Muscle layer of colon (tissue), 2 donors: ENCODE measurements around the gene KMT2C.
"Not testable (repeated sequence)": the region's sequence is repeated elsewhere in the genome, so short reads cannot be mapped to it uniquely, and the experiment has no call there.

Source experiments
- H3K27ac ChIP-seq: one replicate; pipeline ENCODE4 v1.7.0; 2013; ENCODE audit warnings: low read depth, mild to moderate bottlenecking, low read length, moderate library complexity
- H3K27me3 ChIP-seq, 2 donors: one replicate each; pipeline ENCODE4 v1.7.0; 2013; ENCODE audit warnings: low read length in 2 of 2, mild to moderate bottlenecking in 2 of 2; ENCODE audit not compliant: insufficient read depth in 2 of 2, control insufficient read depth in 1 of 2
- H3K36me3 ChIP-seq: one replicate; pipeline ENCODE4 v1.7.0; 2013; ENCODE audit warnings: mild to moderate bottlenecking, low read length; ENCODE audit not compliant: insufficient read depth
- H3K4me1 ChIP-seq: one replicate; pipeline ENCODE4 v1.7.0; 2013; ENCODE audit warnings: mild to moderate bottlenecking, low read length; ENCODE audit not compliant: insufficient read depth
- H3K4me3 ChIP-seq, 2 donors: one replicate each; pipeline ENCODE4 v1.7.0; 2013; ENCODE audit warnings: low read length in 2 of 2, low read depth in 1 of 2, mild to moderate bottlenecking in 1 of 2, moderate library complexity in 1 of 2
- H3K9ac ChIP-seq: one replicate; pipeline ENCODE4 v1.7.0; 2013; ENCODE audit warnings: low read length
- H3K9me3 ChIP-seq: one replicate; pipeline ENCODE4 v1.7.0; 2013; ENCODE audit warnings: mild to moderate bottlenecking, low read length
- donor health status: abdominal sarcoma.
- donor health status: Adenocarcinoma of cecum.

Gene KMT2C

DNA sequence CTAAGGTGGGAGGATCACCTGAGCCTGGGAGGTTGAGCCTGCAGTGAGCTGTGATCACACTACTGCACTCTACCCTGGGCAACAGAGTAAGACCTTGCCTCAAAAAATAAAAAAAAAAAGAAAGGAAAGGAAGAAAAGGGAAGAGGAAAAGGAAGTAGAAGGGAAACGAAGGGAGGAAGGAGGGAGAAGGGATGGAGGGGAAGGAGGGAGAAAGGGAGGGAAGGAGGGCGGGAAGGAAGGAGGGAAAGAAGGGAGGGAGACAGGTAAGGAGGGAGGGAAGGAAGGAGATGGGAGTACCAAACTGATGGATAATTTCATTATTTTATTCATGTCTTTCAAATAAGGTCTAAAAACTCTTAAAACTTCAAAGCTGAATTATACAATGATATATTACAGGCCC, 106.3 kb downstream of the KMT2C start:
- Histone ChIP-seq H3K9ac (no peak overlapping the region), H3K27ac (no peak overlapping the region), H3K36me3 (peaks cover 8% of the 10 kb centered on the region), H3K9me3 (no peaks in the 10 kb centered on the region), H3K27me3 (no peaks in the 10 kb centered on the region), H3K4me1 (no peaks in the 10 kb centered on the region), H3K4me3 (no peak overlapping the region)

DNA sequence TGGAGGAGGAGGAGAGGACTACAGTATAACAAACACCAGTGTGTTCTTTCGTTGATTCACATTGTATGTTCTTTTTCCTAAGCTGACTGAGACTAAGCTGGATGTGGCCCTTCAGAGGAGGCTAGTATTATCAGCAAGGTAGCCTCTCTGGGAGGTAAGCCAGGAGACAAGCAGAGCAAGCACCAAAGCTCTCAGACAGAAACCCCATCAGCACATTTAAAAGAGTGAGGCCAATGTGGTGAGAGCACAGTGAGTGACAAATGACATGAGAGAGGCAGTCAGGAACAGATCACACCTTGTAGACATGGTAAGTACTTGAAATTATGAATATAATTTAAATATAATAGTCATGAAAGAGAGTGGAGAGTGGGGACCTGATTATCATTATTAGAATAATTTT, 107.6 kb downstream of the KMT2C start:
- Histone ChIP-seq H3K36me3 (peaks cover 8% of the 10 kb centered on the region), H3K4me3 (no peak overlapping the region)

DNA sequence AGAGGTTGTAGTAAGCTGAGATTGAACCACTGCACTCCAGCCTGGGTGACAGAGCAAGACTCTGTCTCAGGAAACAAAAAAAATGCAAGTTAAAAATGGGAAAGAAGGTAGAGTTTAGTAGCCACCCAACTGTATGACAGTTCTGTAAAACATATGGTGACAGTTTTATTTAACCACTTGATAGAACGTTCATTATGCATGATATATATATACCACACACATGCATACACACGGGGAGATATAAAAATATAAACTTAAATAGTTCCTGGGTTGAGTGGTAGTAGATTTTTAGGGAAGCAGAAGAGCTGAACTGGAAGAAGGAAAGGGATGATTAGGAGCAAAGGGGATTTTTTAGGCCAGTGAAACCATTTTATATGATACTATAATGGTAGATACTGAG, 120.0 kb downstream of the KMT2C start:
- Histone ChIP-seq H3K27me3 (no peaks in the 10 kb centered on the region), H3K4me1 (peaks cover 9% of the 10 kb centered on the region), H3K4me3 (no peak overlapping the region), H3K9me3 (no peaks in the 10 kb centered on the region), H3K9ac (no peak overlapping the region), H3K27ac (no peak overlapping the region), H3K36me3 (no peaks in the 10 kb centered on the region)

More for the DNA sequence above, 107.6 kb downstream of the KMT2C start:
- H3K4me1 ChIP-seq = no peaks in the 10 kb centered on the region
- H3K9ac ChIP-seq = no peak overlapping the region
- no peak overlapping the region for H3K27ac ChIP-seq
- no peaks in the 10 kb centered on the region for H3K27me3 ChIP-seq
- no peaks in the 10 kb centered on the region for H3K9me3 ChIP-seq

DNA sequence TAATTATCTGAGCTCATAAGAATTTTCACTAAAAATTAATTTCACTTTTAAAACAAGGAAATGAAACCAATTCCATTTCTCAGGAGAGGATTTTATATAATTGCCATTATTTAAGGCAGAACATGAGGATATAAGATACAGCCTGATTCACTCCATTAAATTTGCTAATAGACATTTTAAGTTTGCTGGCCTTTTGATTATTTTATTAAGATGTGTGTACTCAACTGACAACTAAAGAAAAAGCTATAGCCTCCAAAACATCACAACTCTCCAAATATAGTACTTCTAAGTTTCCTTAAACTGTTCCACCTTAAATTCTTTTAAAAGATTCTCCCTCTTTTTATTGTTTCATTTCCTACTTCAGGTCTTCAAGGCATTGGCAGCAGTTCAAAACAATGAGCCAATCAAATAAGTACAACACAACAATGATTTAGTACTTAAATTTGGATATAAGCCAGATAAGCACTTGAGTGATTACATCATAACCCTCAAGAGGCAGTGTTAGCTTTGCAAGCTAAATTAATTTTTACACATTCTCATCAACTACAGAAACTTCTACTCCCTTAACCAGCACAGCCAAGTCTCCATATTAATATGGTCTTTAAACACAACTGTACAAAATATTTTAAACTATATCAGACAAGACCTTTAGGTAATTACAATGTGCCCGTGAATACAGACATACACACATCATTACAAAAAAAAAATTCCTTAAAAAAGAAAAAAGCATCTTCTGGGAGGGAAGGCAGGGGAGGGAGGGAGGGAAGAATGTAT, 121.8 kb downstream of the KMT2C start:
- Histone ChIP-seq H3K9me3 (no peaks in the 10 kb centered on the region), H3K4me1 (peaks cover 9% of the 10 kb centered on the region), H3K27me3 (no peaks in the 10 kb centered on the region), H3K4me3 (no peak overlapping the region), H3K9ac (no peak overlapping the region), H3K27ac (no peak overlapping the region), H3K36me3 (no peaks in the 10 kb centered on the region)

DNA sequence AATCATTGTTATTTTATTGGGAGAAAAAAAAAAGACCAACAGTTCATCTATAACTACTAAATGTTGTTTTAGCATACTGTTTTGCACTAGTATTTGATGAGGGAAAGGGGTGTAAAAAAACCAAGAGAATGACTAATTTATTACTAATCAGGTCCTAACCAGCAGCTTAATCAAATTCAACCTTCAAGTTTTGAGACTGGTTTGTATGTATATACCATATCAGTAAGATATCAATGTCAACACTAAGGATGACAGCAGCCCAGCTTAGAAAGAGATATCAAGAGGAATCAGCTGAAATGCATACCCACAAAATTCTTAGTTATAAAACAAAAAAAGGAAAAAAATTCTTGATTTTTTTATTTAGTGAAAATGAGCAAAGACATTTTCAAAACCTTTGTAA, 122.6 kb downstream of the KMT2C start:
- H3K9me3 ChIP-seq = no peaks in the 10 kb centered on the region
- no peak overlapping the region for H3K4me3 ChIP-seq
- H3K4me1 ChIP-seq = peaks cover 9% of the 10 kb centered on the region
- no peak overlapping the region for H3K9ac ChIP-seq
- no peaks in the 10 kb centered on the region for H3K36me3 ChIP-seq
- H3K27ac ChIP-seq = no peak overlapping the region
- no peaks in the 10 kb centered on the region for H3K27me3 ChIP-seq

DNA sequence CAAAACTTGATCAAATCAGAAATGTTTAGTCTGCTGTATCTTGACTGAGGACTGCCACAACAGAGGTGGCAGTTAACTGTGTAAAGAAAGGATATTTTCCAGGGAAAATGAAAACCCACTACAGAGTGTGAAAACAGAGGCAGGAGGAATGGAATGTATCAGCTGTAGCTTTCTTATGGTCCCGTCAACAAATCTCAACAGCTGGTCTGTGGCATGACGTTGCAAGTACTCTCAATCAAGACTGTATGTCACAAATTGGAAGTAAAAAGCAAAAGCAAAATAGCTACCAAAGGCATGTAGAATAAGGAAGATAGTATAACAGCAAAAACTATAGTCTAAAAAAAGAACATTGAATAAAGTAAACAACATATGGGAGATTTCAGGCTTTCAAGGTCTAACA, 123.5 kb downstream of the KMT2C start:
- Histone ChIP-seq H3K4me3 (no peak overlapping the region), H3K36me3 (no peaks in the 10 kb centered on the region), H3K27ac (no peak overlapping the region), H3K4me1 (peaks cover 9% of the 10 kb centered on the region), H3K27me3 (no peaks in the 10 kb centered on the region), H3K9ac (no peak overlapping the region), H3K9me3 (no peaks in the 10 kb centered on the region)

DNA sequence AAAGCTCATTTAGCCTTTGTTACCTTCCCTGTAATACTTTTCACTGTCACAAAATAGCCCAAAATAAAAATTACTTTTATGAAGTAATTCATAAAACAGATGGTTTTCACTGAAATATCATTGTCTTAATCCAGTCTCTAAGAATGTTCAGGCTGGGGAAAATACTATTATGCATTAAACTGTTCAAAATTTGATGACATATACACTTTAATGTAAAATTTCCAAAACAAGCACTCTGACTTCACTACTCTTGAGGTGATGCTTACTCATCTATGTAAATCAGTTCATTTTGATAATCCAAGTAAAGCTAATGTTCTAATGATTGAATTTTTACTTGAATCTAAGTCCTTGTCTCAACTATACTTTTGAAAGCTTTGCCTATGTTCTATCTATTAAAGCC, 127.9 kb downstream of the KMT2C start:
- H3K9ac ChIP-seq = no peak overlapping the region
- no peaks in the 10 kb centered on the region for H3K9me3 ChIP-seq
- no peaks in the 10 kb centered on the region for H3K27me3 ChIP-seq
- no peaks in the 10 kb centered on the region for H3K4me1 ChIP-seq
- H3K36me3 ChIP-seq = peaks cover 14% of the 10 kb centered on the region
- H3K4me3 ChIP-seq = no peak overlapping the region
- no peak overlapping the region for H3K27ac ChIP-seq

DNA sequence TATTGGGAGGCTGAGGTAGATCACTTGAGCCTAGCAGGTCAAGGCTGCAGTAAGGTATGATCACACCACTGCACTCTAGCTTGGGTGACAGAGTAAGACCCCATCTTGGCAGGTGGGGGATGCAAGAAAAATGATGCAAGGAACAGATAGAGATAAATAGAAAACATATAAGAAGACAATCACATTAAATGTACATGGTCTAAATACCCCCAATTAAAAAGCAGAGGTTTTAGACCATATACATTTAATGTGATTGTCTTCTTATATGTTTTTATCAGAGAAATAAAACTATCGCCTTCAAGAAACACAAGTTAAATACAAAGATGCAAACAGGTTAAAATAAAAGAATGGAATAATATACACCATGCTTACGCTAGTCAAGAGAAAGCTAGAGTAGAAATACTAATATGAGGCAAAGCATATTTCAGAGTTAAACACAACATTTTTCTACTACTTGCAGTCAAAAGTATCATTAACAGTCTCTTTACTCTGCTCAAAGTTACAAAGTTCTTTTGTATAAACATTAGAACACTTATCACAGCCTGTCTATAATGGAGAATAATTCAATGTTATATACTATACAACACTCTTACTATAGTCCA, 136.2 kb downstream of the KMT2C start:
- not testable (repeated sequence) for H3K9me3 ChIP-seq, H3K27ac ChIP-seq, H3K9ac ChIP-seq, H3K27me3 ChIP-seq, H3K4me1 ChIP-seq, H3K4me3 ChIP-seq, H3K36me3 ChIP-seq

DNA sequence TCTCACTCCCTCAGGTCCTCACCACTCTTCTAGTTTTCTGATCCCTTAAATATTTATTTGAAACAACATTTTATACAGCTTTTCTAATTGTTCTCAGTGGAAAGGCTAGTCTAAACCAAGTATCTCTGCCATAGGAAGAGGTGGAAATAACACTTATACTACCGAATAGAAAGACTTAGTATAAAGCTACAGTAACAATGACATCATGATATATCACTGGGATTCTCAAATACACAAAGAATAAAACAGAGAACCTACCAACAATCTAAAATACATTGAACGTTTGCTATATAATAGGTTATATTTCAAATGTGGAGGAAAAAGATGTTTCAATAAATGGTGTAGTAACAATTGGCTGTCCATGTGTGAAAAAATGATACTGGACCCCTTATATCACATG, 142.9 kb downstream of the KMT2C start:
- Histone ChIP-seq H3K27ac (no peak overlapping the region), H3K9me3 (no peaks in the 10 kb centered on the region), H3K4me3 (no peak overlapping the region), H3K36me3 (no peaks in the 10 kb centered on the region), H3K27me3 (no peaks in the 10 kb centered on the region), H3K9ac (no peak overlapping the region), H3K4me1 (peaks cover 10% of the 10 kb centered on the region)

DNA sequence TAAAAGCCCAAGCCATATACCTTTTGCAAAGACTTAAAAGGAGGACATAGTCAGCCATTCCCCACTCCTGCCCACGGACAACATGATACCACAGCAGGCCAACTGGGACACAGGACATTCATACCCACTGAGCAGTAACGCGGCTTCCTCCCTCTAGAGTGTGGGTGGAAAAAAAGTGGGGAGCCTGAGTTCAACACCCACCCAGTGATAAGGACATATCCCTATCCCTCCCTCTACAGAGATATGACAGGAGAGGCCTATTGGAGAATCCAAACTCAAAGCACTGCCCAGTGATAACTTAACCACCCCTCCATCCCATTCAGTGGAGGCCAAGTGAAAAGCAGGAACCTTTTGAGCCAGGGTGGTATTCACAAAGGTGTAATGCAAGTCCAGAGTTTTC, 148.8 kb downstream of the KMT2C start:
- H3K4me1 ChIP-seq, H3K27ac ChIP-seq, H3K9me3 ChIP-seq, H3K9ac ChIP-seq, H3K4me3 ChIP-seq, H3K36me3 ChIP-seq, H3K27me3 ChIP-seq: not testable (repeated sequence)

DNA sequence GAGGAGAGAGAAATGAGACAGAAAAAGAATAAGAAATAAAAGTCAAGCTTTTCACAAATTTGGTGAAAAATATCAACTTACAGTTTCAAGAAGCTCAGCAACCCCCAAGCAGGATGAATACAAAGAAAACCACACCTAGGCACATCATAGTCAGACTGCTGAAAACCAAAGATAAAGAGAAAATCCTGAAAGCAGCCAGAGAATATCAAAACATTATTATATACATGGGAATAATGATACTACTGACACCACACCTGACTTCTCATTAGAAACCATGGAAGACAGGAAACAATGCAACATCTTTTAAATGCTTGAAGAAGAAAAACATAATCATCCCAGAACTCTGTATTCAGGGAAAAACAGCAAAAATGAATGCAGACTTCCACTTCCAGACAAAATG, 149.6 kb downstream of the KMT2C start:
- H3K36me3 ChIP-seq, H3K27me3 ChIP-seq, H3K27ac ChIP-seq, H3K4me1 ChIP-seq, H3K4me3 ChIP-seq, H3K9ac ChIP-seq, H3K9me3 ChIP-seq: not testable (repeated sequence)

DNA sequence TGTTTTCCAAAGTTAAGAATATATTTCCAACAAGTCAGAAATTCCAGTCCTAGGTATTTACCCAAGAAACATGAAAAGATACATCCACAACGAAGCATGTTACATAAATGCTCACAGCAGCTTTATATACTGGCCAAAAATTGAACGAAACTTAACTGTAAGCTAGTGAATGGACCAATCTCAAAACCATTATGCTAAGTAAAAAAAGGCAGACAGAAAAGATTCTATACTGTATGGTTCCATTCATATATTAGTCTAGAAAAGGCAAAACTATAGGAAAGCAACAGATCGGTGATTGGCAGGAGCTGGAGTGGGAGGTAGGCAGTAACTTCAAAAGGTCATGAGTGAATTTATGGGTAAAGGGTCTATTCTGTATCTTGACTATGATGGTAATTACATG, 150.8 kb downstream of the KMT2C start:
- H3K9ac ChIP-seq, H3K36me3 ChIP-seq, H3K27me3 ChIP-seq, H3K4me3 ChIP-seq, H3K27ac ChIP-seq, H3K9me3 ChIP-seq, H3K4me1 ChIP-seq: not testable (repeated sequence)
